Measurements from ENCODE around the gene BMERB1.

Gene BMERB1

DNA sequence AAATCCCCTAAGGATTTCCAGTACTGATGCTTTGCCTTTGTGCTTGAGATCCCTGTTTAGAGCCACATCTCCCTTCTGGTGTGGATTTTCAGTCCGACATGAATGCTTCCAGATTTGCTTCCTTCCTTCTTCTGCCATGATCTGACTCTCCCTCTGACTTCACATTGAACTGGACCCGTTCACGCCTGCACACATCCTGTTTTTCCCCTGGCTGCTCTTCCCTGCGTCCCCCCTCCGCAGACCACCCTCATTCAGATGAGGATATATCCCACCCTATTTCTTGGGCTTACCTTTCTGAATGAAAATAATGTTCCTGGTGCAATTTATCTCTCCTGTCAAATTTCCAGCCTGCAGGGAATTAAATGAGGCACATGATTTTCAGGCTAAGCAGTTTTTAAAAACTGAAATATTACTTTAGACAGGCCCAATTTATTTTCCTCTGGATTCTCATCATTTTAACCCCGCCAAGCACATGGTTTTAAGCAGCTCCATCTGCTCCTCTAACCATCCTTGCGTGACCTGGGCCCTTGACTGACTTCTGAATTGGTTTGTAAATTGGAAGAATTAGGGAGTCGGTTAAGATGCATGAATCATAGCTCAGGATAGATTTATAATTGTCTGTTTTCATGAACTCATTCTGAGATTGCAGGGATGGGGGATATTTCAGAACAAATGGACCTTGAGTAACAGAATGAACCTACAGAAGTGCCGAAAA, 59.2 kb downstream of the BMERB1 start:
- Histone ChIP-seq H3K9me3 (ENCODE audit: control insufficient read depth, low read length) (no peaks in the 10 kb centered on the region), H3K36me3 (ENCODE audit: control insufficient read depth, insufficient read depth, low read length) (no peaks in the 10 kb centered on the region), H3K27ac (ENCODE audit: insufficient read depth, low read depth, low read length, poor library complexity, severe bottlenecking) (no peak overlapping the region), H3K4me1 (ENCODE audit: control insufficient read depth, insufficient read depth, low read length) (peaks cover 12% of the 10 kb centered on the region), H3K27me3 (ENCODE audit: control insufficient read depth, insufficient read depth, low read length, poor library complexity, severe bottlenecking) (no peaks in the 10 kb centered on the region), H3K4me3 (ENCODE audit: insufficient read depth, low read depth, low read length) (no peak overlapping the region)
- WGBS, 2 experiments: 92 to 96% methylated on average over 9 of the region's 9 CpGs

DNA sequence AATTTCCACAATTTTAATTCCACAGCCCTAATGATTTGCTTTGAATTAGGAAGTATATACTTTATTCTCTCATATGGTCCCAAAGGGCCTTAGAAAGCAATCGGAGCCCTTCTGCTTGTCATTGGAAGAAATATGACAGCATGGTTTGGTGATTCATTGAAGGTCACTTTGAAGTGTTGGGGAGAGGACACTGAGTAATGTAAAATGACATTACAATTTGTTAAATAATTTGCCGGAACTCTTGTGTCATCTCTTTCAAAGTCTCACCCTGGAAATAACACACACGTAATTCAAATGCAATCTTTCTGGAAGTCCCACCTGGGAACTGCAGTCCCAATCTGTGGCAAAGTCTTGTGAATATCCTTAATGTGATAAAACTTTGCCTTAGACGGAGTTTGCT, 59.8 kb downstream of the BMERB1 start:
- H3K27ac ChIP-seq (ENCODE audit: insufficient read depth, low read depth, low read length, poor library complexity, severe bottlenecking): no peak overlapping the region
- H3K4me3 ChIP-seq (ENCODE audit: insufficient read depth, low read depth, low read length): no peak overlapping the region
- H3K36me3 ChIP-seq (ENCODE audit: control insufficient read depth, insufficient read depth, low read length): no peaks in the 10 kb centered on the region
- 96 to 97% methylated on average over 4 of the region's 4 CpGs for WGBS, 2 experiments
- peaks cover 13% of the 10 kb centered on the region for H3K4me1 ChIP-seq (ENCODE audit: control insufficient read depth, insufficient read depth, low read length)
- no peaks in the 10 kb centered on the region for H3K9me3 ChIP-seq (ENCODE audit: control insufficient read depth, low read length)
- no peaks in the 10 kb centered on the region for H3K27me3 ChIP-seq (ENCODE audit: control insufficient read depth, insufficient read depth, low read length, poor library complexity, severe bottlenecking)

DNA sequence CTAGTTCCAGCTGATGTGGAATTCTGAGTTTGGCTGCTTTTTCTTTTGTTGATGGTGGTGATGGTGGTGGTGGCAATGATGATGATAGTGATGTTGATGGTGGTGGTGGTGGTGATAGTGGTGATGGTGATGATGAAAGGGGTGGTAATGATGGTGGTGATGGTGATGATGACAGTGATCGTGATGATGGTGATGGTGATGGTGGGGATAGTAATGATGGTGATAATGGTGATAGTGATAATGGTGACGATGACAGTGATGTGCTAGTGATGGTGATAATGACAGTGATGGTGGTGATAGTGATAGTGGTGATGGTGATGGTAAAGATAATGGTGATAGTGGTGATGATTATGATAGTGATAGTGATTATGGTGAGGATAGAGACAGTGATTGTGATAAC, 61.5 kb downstream of the BMERB1 start:
- Histone ChIP-seq H3K36me3 (ENCODE audit: control insufficient read depth, insufficient read depth, low read length) (no peaks in the 10 kb centered on the region), H3K27me3 (ENCODE audit: control insufficient read depth, insufficient read depth, low read length, poor library complexity, severe bottlenecking) (no peaks in the 10 kb centered on the region), H3K4me1 (ENCODE audit: control insufficient read depth, insufficient read depth, low read length) (peaks cover 13% of the 10 kb centered on the region), H3K9me3 (ENCODE audit: control insufficient read depth, low read length) (no peaks in the 10 kb centered on the region), H3K27ac (ENCODE audit: insufficient read depth, low read depth, low read length, poor library complexity, severe bottlenecking) (no peak overlapping the region), H3K4me3 (ENCODE audit: insufficient read depth, low read depth, low read length) (no peak overlapping the region)
- 93 to 95% methylated on average over 2 of the region's 2 CpGs for WGBS, 2 experiments

DNA sequence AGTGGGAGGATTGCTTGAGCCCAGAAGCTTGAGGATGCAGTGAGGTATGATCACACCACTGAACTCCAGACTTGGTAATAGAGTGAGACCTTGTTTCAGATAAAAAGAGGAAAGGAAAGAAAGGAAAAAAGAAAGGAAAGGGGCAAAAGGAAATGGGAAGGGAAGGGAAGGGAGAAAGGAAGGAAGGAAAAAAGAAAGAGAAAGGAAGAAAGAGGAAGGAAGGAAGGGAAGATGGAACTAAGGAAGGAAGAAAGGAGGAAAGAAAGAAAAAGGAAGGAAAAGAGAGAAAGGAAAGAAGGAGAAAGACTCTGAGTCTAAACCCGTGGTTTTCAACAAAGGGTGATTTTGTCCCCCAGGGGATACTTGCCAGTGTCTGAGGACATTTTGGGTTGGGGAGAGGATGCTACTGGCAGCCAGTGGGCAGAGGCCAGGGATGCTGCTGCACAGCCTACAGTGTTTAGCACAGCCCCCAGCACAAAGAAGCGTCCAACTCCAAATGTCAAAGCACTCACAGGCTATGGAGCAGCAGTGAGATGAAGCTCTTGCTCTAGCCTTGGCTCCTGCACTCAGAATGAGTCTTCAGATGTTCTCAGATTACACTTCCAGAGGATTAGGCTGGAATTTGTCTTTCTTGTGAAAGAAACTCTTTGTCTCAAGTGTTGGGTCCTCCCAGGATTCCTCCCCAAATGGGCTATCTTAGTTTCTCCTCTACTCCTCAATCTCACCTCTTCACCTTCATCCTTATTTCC, 64.2 kb downstream of the BMERB1 start:
- Histone ChIP-seq H3K9me3 (ENCODE audit: control insufficient read depth, low read length) (no peaks in the 10 kb centered on the region), H3K4me1 (ENCODE audit: control insufficient read depth, insufficient read depth, low read length) (peaks cover 18% of the 10 kb centered on the region), H3K27ac (ENCODE audit: insufficient read depth, low read depth, low read length, poor library complexity, severe bottlenecking) (no peak overlapping the region), H3K27me3 (ENCODE audit: control insufficient read depth, insufficient read depth, low read length, poor library complexity, severe bottlenecking) (no peaks in the 10 kb centered on the region), H3K4me3 (ENCODE audit: insufficient read depth, low read depth, low read length) (no peak overlapping the region), H3K36me3 (ENCODE audit: control insufficient read depth, insufficient read depth, low read length) (no peaks in the 10 kb centered on the region)
- WGBS, 2 experiments: 80 to 84% methylated on average over 2 of the region's 2 CpGs

DNA sequence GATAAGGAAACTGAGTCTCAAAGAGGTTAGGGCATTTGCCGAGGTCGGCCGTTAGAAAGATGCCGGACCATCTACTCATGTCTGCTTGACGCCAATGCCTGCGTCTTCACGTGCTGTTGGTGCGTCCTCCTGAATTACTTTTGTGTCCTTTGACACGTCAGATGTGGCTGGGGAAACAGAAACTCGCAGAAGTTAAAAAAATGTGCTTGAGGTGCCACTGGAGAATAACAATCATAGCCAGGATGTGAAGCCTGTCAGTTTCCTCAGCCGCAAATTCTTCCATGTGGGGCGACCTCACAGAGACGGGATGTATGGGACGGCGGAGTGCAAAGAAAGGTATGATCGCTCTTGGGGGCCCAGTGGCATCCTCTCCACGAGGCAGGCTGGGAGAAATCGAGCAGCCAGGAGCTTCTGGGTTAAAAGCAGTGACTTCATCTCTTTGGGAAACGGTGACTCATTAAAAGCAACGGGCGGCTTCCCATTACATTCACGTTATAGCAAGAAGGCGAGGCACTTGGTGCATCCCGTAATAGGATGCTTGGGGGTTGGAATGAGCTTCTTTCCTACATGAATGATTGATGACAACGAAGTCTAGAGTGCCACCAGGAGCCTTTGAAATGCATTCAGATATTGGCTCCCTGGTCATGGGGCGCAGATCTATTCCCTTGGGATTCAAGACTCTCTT, 67.8 kb downstream of the BMERB1 start:
- Histone ChIP-seq H3K4me1 (ENCODE audit: control insufficient read depth, insufficient read depth, low read length) (peaks cover 22% of the 10 kb centered on the region), H3K27me3 (ENCODE audit: control insufficient read depth, insufficient read depth, low read length, poor library complexity, severe bottlenecking) (no peaks in the 10 kb centered on the region), H3K27ac (ENCODE audit: insufficient read depth, low read depth, low read length, poor library complexity, severe bottlenecking) (no peak overlapping the region), H3K4me3 (ENCODE audit: insufficient read depth, low read depth, low read length) (no peak overlapping the region), H3K9me3 (ENCODE audit: control insufficient read depth, low read length) (no peaks in the 10 kb centered on the region), H3K36me3 (ENCODE audit: control insufficient read depth, insufficient read depth, low read length) (no peaks in the 10 kb centered on the region)
- 71 to 78% methylated on average over 26 of the region's 26 CpGs for WGBS, 2 experiments

DNA sequence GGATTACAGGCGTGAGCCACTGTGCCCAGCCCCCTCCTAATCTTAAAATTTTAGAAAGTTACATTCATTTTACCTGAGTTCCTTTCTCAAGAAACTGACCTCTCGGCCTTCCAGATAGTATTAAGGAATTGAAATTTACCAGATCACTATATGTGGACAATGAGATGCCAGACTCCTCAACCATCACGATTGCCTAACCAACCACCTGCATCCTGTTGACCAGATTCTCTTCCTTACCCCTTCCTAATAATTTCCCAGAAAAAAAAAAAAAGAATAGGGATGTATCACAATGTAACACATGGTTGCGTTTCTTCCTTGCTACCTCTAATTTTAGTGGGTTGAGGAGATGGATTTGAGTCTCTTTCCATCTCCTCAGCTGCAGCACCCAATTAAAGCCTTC, 72.1 kb downstream of the BMERB1 start:
- Histone ChIP-seq H3K4me3 (ENCODE audit: insufficient read depth, low read depth, low read length) (no peak overlapping the region), H3K27ac (ENCODE audit: insufficient read depth, low read depth, low read length, poor library complexity, severe bottlenecking) (no peak overlapping the region)
- WGBS, 2 experiments: 97 to 98% methylated on average over 2 to 4 of the region's 4 CpGs

DNA sequence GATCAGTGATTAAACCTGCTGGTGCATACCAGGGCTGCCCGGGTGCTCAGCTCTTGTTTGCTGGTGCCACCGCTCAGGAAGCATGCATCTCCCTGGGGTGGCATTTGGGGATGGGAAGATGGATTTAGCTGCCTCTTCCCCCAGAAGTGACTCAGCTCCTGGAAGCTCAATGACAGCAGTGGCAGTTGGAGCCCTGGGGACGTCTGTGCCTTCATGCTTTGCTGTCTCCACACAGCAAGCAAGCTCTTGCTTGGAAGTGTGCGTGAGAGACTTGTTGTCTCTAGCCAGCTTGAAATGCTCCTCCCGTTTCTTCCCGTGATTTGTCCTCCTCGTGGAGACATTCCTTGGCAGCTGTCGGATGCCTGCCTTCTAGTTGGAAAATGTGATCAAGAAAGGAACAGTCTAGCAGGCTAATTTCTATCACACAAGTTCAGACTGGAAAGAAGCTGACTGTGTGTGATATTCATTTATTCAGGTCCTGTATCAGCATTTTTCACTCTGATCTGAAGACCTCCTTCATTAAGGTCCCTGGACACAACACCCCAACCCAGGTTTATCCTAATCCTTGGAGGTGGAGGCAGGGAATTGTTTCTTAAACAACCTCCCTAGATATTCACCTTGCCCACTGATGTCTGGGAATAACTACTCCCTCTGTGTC, 73.0 kb downstream of the BMERB1 start:
- WGBS, 2 experiments: 59 to 69% methylated on average over 8 of the region's 8 CpGs
- no peaks in the 10 kb centered on the region for H3K9me3 ChIP-seq (ENCODE audit: control insufficient read depth, low read length)
- peaks cover 12% of the 10 kb centered on the region for H3K4me1 ChIP-seq (ENCODE audit: control insufficient read depth, insufficient read depth, low read length)
- H3K4me3 ChIP-seq (ENCODE audit: insufficient read depth, low read depth, low read length): no peak overlapping the region
- no peaks in the 10 kb centered on the region for H3K36me3 ChIP-seq (ENCODE audit: control insufficient read depth, insufficient read depth, low read length)
- H3K27ac ChIP-seq (ENCODE audit: insufficient read depth, low read depth, low read length, poor library complexity, severe bottlenecking): no peak overlapping the region
- H3K27me3 ChIP-seq (ENCODE audit: control insufficient read depth, insufficient read depth, low read length, poor library complexity, severe bottlenecking): no peaks in the 10 kb centered on the region

More for the DNA sequence above, 72.1 kb downstream of the BMERB1 start:
- no peaks in the 10 kb centered on the region for H3K27me3 ChIP-seq (ENCODE audit: control insufficient read depth, insufficient read depth, low read length, poor library complexity, severe bottlenecking)
- H3K4me1 ChIP-seq (ENCODE audit: control insufficient read depth, insufficient read depth, low read length): peaks cover 18% of the 10 kb centered on the region
- no peaks in the 10 kb centered on the region for H3K9me3 ChIP-seq (ENCODE audit: control insufficient read depth, low read length)
- H3K36me3 ChIP-seq (ENCODE audit: control insufficient read depth, insufficient read depth, low read length): no peaks in the 10 kb centered on the region

DNA sequence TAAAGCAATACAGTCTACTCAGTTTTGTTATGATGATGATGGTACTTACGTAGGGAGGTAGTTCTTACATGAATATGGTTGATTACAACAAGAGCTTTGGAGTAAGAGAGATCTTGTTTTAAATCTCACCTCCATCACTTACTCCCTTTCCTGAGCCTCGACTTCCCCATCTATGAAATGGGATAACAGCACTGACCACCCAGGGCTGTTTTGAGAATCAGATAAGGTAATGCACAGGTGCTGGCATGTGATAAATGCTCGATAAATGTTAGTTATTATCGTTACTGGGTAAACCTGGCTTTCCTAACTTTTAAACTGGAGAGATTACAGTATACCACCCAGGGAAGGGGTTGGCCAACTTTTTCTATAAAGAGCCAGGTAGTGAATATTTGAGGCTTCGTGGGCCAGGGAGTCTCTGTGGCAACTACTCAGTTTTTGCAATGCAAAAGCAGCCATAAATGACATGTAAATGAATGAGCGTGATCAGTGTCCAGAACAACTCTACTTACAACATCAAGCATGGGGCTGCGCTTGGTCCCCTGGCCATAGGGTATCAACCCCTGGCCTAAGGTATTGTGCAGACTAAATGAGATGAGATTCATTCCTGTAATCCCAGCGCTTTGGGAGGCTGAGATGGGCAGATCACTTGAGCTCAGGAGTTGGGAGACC, 73.7 kb downstream of the BMERB1 start:
- WGBS, 2 experiments: 92 to 93% methylated on average over 6 to 8 of the region's 8 CpGs
- Histone ChIP-seq H3K4me3 (ENCODE audit: insufficient read depth, low read depth, low read length) (no peak overlapping the region), H3K36me3 (ENCODE audit: control insufficient read depth, insufficient read depth, low read length) (no peaks in the 10 kb centered on the region), H3K27me3 (ENCODE audit: control insufficient read depth, insufficient read depth, low read length, poor library complexity, severe bottlenecking) (no peaks in the 10 kb centered on the region), H3K9me3 (ENCODE audit: control insufficient read depth, low read length) (no peaks in the 10 kb centered on the region), H3K4me1 (ENCODE audit: control insufficient read depth, insufficient read depth, low read length) (peaks cover 12% of the 10 kb centered on the region), H3K27ac (ENCODE audit: insufficient read depth, low read depth, low read length, poor library complexity, severe bottlenecking) (no peak overlapping the region)

DNA sequence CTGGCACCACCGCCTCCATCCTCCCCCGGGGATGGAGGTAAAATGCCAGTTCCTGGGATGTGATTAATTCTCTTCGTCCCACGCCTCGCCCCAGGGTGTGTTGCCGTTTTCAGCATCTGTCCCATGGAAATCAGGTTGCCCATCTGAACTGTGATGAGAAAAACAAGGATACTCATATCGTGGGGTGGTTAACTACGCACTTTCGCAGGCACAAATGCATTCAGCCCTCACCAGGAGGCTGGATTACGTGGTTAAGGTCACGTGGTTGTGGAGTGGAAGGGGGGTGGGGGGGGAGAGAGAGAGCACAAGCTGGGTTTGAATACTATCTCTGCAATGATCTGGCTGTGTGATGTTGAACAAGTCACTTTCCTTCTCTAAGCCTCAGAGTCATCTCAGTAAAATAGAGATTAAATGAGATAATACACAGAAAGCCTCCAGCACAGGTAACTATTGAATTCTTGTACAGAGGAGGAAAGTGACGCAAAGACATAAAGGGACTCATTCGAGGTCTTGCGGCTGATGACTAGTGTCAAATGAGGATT, 74.7 kb downstream of the BMERB1 start:
- Histone ChIP-seq H3K9me3 (ENCODE audit: control insufficient read depth, low read length) (no peaks in the 10 kb centered on the region), H3K27me3 (ENCODE audit: control insufficient read depth, insufficient read depth, low read length, poor library complexity, severe bottlenecking) (no peaks in the 10 kb centered on the region), H3K4me3 (ENCODE audit: insufficient read depth, low read depth, low read length) (no peak overlapping the region), H3K4me1 (ENCODE audit: control insufficient read depth, insufficient read depth, low read length) (peaks cover 12% of the 10 kb centered on the region), H3K36me3 (ENCODE audit: control insufficient read depth, insufficient read depth, low read length) (no peaks in the 10 kb centered on the region), H3K27ac (ENCODE audit: insufficient read depth, low read depth, low read length, poor library complexity, severe bottlenecking) (no peak overlapping the region)
- WGBS, 2 experiments: 68 to 73% methylated on average over 14 of the region's 14 CpGs
